Muscle layer of duodenum (tissue), 2 donors: Measurements from ENCODE around the gene PRKG1.
"Not testable (repeated sequence)": the region's sequence is repeated elsewhere in the genome, so short reads cannot be mapped to it uniquely, and the experiment has no call there.

Source experiments
- H3K27ac ChIP-seq: one replicate; pipeline ENCODE4 v1.7.0; 2013; ENCODE audit warnings: mild to moderate bottlenecking, low read length
- H3K27me3 ChIP-seq: one replicate; pipeline ENCODE4 v1.7.0; 2013; ENCODE audit warnings: low read depth, mild to moderate bottlenecking, control low read depth, low read length
- H3K36me3 ChIP-seq, 2 donors: one replicate each; pipeline ENCODE4 v1.7.0; 2013; ENCODE audit warnings: low read length in 2 of 2, control low read depth in 1 of 2, mild to moderate bottlenecking in 1 of 2; ENCODE audit not compliant: insufficient read depth in 2 of 2, control insufficient read depth in 1 of 2
- H3K4me1 ChIP-seq, 2 donors: one replicate each; pipeline ENCODE4 v1.7.0; 2013; ENCODE audit warnings: low read length in 2 of 2, mild to moderate bottlenecking in 2 of 2, control low read depth in 1 of 2, moderate library complexity in 1 of 2; ENCODE audit not compliant: insufficient read depth in 2 of 2, control insufficient read depth in 1 of 2
- H3K4me3 ChIP-seq, 2 donors: one replicate each; pipeline ENCODE4 v1.7.0; 2013; ENCODE audit warnings: low read length in 2 of 2, low read depth in 1 of 2, mild to moderate bottlenecking in 1 of 2
- H3K9me3 ChIP-seq, 2 donors: one replicate each; pipeline ENCODE4 v1.7.0; 2013; ENCODE audit warnings: low read length in 2 of 2, control low read depth in 1 of 2, mild to moderate bottlenecking in 1 of 2; ENCODE audit not compliant: control insufficient read depth in 1 of 2
- donor health status: healthy.

Gene PRKG1

GRCh38 chr10:51314481-51314880 is 240.2 kb downstream of the PRKG1 start:
- H3K4me1 ChIP-seq, result peaks cover 0 to 5% of the 10 kb centered on the region in 2 donors
- no peaks in the 10 kb centered on the region for H3K27me3 ChIP-seq
- H3K4me3 ChIP-seq, result no peak overlapping the region
- no peak overlapping the region for H3K27ac ChIP-seq
- no peaks in the 10 kb centered on the region for H3K9me3 ChIP-seq
- no peaks in the 10 kb centered on the region for H3K36me3 ChIP-seq

GRCh38 chr10:51318399-51319172 is 244.3 kb downstream of the PRKG1 start:
- no peak overlapping the region for H3K4me3 ChIP-seq
- H3K27ac ChIP-seq, result no peak overlapping the region
- H3K36me3 ChIP-seq, result no peaks in the 10 kb centered on the region
- H3K27me3 ChIP-seq, result no peaks in the 10 kb centered on the region
- H3K9me3 ChIP-seq, result no peaks in the 10 kb centered on the region
- H3K4me1 ChIP-seq, result peaks cover 0 to 10% of the 10 kb centered on the region in 2 donors

GRCh38 chr10:51319173-51319435 is 244.8 kb downstream of the PRKG1 start:
- H3K9me3 ChIP-seq, result no peaks in the 10 kb centered on the region
- peaks cover 0 to 10% of the 10 kb centered on the region in 2 donors for H3K4me1 ChIP-seq
- H3K36me3 ChIP-seq, result no peaks in the 10 kb centered on the region
- H3K27ac ChIP-seq, result no peak overlapping the region
- H3K4me3 ChIP-seq, result no peak overlapping the region
- no peaks in the 10 kb centered on the region for H3K27me3 ChIP-seq

GRCh38 chr10:51321300-51321699 is 247.0 kb downstream of the PRKG1 start:
- no peak overlapping the region for H3K27ac ChIP-seq
- H3K4me1 ChIP-seq, result peaks cover 0 to 5% of the 10 kb centered on the region in 2 donors
- H3K36me3 ChIP-seq, result no peaks in the 10 kb centered on the region
- H3K27me3 ChIP-seq, result no peaks in the 10 kb centered on the region
- H3K4me3 ChIP-seq, result no peak overlapping the region
- no peaks in the 10 kb centered on the region for H3K9me3 ChIP-seq

GRCh38 chr10:51321980-51322379 is 247.7 kb downstream of the PRKG1 start:
- Histone ChIP-seq H3K4me3 (no peak overlapping the region), H3K27ac (no peak overlapping the region), H3K9me3 (no peaks in the 10 kb centered on the region), H3K36me3 (no peaks in the 10 kb centered on the region), H3K27me3 (no peaks in the 10 kb centered on the region), H3K4me1 (peaks cover 0 to 5% of the 10 kb centered on the region in 2 donors)

- Histone ChIP-seq H3K9me3 (no peaks in the 10 kb centered on the region), H3K4me1 (peaks cover 0 to 5% of the 10 kb centered on the region in 2 donors), H3K4me3 (no peak overlapping the region), H3K27ac (no peak overlapping the region), H3K27me3 (no peaks in the 10 kb centered on the region), H3K36me3 (no peaks in the 10 kb centered on the region)
Measured at GRCh38 chr10:51325649-51326048, 251.4 kb downstream of the PRKG1 start.

GRCh38 chr10:51326174-51326573 is 251.9 kb downstream of the PRKG1 start:
- no peak overlapping the region for H3K27ac ChIP-seq
- H3K27me3 ChIP-seq, result no peaks in the 10 kb centered on the region
- H3K9me3 ChIP-seq, result no peaks in the 10 kb centered on the region
- peaks cover 0 to 5% of the 10 kb centered on the region in 2 donors for H3K4me1 ChIP-seq
- H3K4me3 ChIP-seq, result no peak overlapping the region
- H3K36me3 ChIP-seq, result no peaks in the 10 kb centered on the region

- Histone ChIP-seq H3K27me3 (no peaks in the 10 kb centered on the region), H3K4me3 (no peak overlapping the region)
Measured at GRCh38 chr10:51327432-51327831, 253.1 kb downstream of the PRKG1 start.

GRCh38 chr10:51340366-51340765 is 266.1 kb downstream of the PRKG1 start:
- H3K27ac ChIP-seq, result no peak overlapping the region

More at GRCh38 chr10:51327432-51327831, 253.1 kb downstream of the PRKG1 start:
- H3K4me1 ChIP-seq, result no peaks in the 10 kb centered on the region
- no peak overlapping the region for H3K27ac ChIP-seq
- H3K36me3 ChIP-seq, result no peaks in the 10 kb centered on the region
- no peaks in the 10 kb centered on the region for H3K9me3 ChIP-seq

GRCh38 chr10:51340845-51341610 is 266.7 kb downstream of the PRKG1 start:
- Histone ChIP-seq H3K9me3 (no peaks in the 10 kb centered on the region), H3K36me3 (no peaks in the 10 kb centered on the region), H3K4me1 (peaks cover 0 to 3% of the 10 kb centered on the region in 2 donors), H3K4me3 (no peak overlapping the region), H3K27me3 (no peaks in the 10 kb centered on the region), H3K27ac (no peak overlapping the region)

More at GRCh38 chr10:51340366-51340765, 266.1 kb downstream of the PRKG1 start:
- Histone ChIP-seq H3K4me1 (peaks cover 0 to 3% of the 10 kb centered on the region in 2 donors), H3K36me3 (no peaks in the 10 kb centered on the region), H3K4me3 (no peak overlapping the region), H3K9me3 (no peaks in the 10 kb centered on the region), H3K27me3 (no peaks in the 10 kb centered on the region)

- not testable (repeated sequence) for H3K27me3 ChIP-seq, H3K9me3 ChIP-seq, H3K36me3 ChIP-seq, H3K27ac ChIP-seq, H3K4me1 ChIP-seq, H3K4me3 ChIP-seq
Measured at GRCh38 chr10:51341745-51342144, 267.5 kb downstream of the PRKG1 start.
